ENCODE data around the gene DDX17. TPM values are rescaled to one million over a fixed set of nuclear protein-coding genes. Genes with fewer than 3 reads are reported as not detected.

The DDX17 gene
- total RNA-seq, 1 donor from 2014 or later, result 516 TPM

GRCh38 chr22:38465673-38466490 lies 40.2 kb downstream of the DDX17 start:
- no peak for DNase-seq

- no peak for DNase-seq
These were observed 41.0 kb downstream of the DDX17 start for GRCh38 chr22:38464992-38465672.

- no peak for DNase-seq
These were observed 42.9 kb downstream of the DDX17 start for GRCh38 chr22:38462960-38463784.

- DNase-seq, result peak; percentile 46
These were observed 44.6 kb downstream of the DDX17 start for GRCh38 chr22:38461414-38462081.

- DNase-seq, result no peak
These were observed 45.1 kb downstream of the DDX17 start for GRCh38 chr22:38461057-38461413.

- no peak for DNase-seq
These were observed 45.7 kb downstream of the DDX17 start for GRCh38 chr22:38460426-38460840.

- DNase-seq, result no peak
These were observed 49.0 kb downstream of the DDX17 start for GRCh38 chr22:38456841-38457699.

GRCh38 chr22:38456272-38456835 lies 49.8 kb downstream of the DDX17 start:
- DNase-seq, result no peak

- peak; percentile 22 for DNase-seq
These were observed 50.4 kb downstream of the DDX17 start for GRCh38 chr22:38455530-38456271.

GRCh38 chr22:38455076-38455529 lies 51.0 kb downstream of the DDX17 start, which contains the start of gene KCNJ4:
KCNJ4 (minus strand) TSS chr22:38455199; CDS start chr22:38428132, 27,067 bp downstream.
- DNase-seq, result no peak

- no peak for DNase-seq
These were observed 51.6 kb downstream of the DDX17 start for GRCh38 chr22:38454353-38455075.

GRCh38 chr22:38453996-38454352 lies 52.1 kb downstream of the DDX17 start:
- no peak for DNase-seq

GRCh38 chr22:38453066-38453672 lies 52.9 kb downstream of the DDX17 start:
- DNase-seq, result no peak

GRCh38 chr22:38452373-38453065 lies 53.6 kb downstream of the DDX17 start:
- no peak for DNase-seq

GRCh38 chr22:38451864-38452263 lies 54.2 kb downstream of the DDX17 start:
- DNase-seq, result no peak

- DNase-seq, result no peak
These were observed 54.7 kb downstream of the DDX17 start for GRCh38 chr22:38451404-38451803.

- DNase-seq, result no peak
These were observed 55.8 kb downstream of the DDX17 start for GRCh38 chr22:38450234-38450797.

- DNase-seq, result no peak
These were observed 56.3 kb downstream of the DDX17 start for GRCh38 chr22:38449776-38450175.
